Stromal cell of bone marrow (primary cell): ENCODE results near the gene MACROH2A2.
"Not testable (repeated sequence)": the region's sequence is repeated elsewhere in the genome, so short reads cannot be mapped to it uniquely, and the experiment has no call there.

Experiments used
- DNase-seq: peaks from one replicate; pipeline ENCODE4 v3.0.0-alpha.2; 2012; ENCODE audit warnings: low read depth

Gene MACROH2A2

GRCh38 chr10:70068925-70069324, 16.3 kb downstream of the MACROH2A2 start:
- DNase-seq, result no peak

GRCh38 chr10:70069346-70069745, 16.7 kb downstream of the MACROH2A2 start:
- DNase-seq, result no peak

GRCh38 chr10:70070834-70071233, 18.2 kb downstream of the MACROH2A2 start:
- no peak for DNase-seq

- DNase-seq, result no peak
Measured at GRCh38 chr10:70074165-70074564, 21.5 kb downstream of the MACROH2A2 start.

GRCh38 chr10:70074971-70075370, 22.3 kb downstream of the MACROH2A2 start:
- no peak for DNase-seq

GRCh38 chr10:70078329-70078728, 25.7 kb downstream of the MACROH2A2 start:
- DNase-seq, result no peak

- DNase-seq, result no peak
Measured at GRCh38 chr10:70078937-70079336, 26.3 kb downstream of the MACROH2A2 start.

- not testable (repeated sequence) for DNase-seq
Measured at GRCh38 chr10:70080789-70081188, 28.1 kb downstream of the MACROH2A2 start.

- no peak for DNase-seq
Measured at GRCh38 chr10:70084189-70084588, 31.5 kb downstream of the MACROH2A2 start.

- no peak for DNase-seq
Measured at GRCh38 chr10:70085975-70086613, 33.4 kb downstream of the MACROH2A2 start.

- DNase-seq, result no peak
Measured at GRCh38 chr10:70087616-70088307, 35.1 kb downstream of the MACROH2A2 start.

- no peak for DNase-seq
Measured at GRCh38 chr10:70088308-70088698, 35.7 kb downstream of the MACROH2A2 start.

- DNase-seq, result no peak
Measured at GRCh38 chr10:70090013-70090412, 37.4 kb downstream of the MACROH2A2 start.

- no peak for DNase-seq
Measured at GRCh38 chr10:70090951-70091350, 38.3 kb downstream of the MACROH2A2 start.

GRCh38 chr10:70092389-70092718, 39.7 kb downstream of the MACROH2A2 start:
- DNase-seq, result no peak

- DNase-seq, result no peak
Measured at GRCh38 chr10:70093335-70093944, 40.8 kb downstream of the MACROH2A2 start.

- DNase-seq, result no peak
Measured at GRCh38 chr10:70094250-70094649, 41.6 kb downstream of the MACROH2A2 start.

GRCh38 chr10:70096016-70096704, 43.5 kb downstream of the MACROH2A2 start:
- no peak for DNase-seq

GRCh38 chr10:70096705-70097420, 44.2 kb downstream of the MACROH2A2 start:
- DNase-seq, result no peak

- DNase-seq, result no peak
Measured at GRCh38 chr10:70097459-70097858, 44.8 kb downstream of the MACROH2A2 start.

- no peak for DNase-seq
Measured at GRCh38 chr10:70098271-70098670, 45.6 kb downstream of the MACROH2A2 start.

GRCh38 chr10:70101068-70101562, 48.5 kb downstream of the MACROH2A2 start:
- DNase-seq, result not testable (repeated sequence)
